ENCODE measurements around the gene CFAP161. TPM values are rescaled to one million over a fixed set of nuclear protein-coding genes. Genes with fewer than 3 reads are reported as not detected.
A peak's percentile ranks its signal among the peaks of the same experiment; 100 is the strongest.

The CFAP161 gene
- polyA plus RNA-seq, 3 donors, result not detected

DNA sequence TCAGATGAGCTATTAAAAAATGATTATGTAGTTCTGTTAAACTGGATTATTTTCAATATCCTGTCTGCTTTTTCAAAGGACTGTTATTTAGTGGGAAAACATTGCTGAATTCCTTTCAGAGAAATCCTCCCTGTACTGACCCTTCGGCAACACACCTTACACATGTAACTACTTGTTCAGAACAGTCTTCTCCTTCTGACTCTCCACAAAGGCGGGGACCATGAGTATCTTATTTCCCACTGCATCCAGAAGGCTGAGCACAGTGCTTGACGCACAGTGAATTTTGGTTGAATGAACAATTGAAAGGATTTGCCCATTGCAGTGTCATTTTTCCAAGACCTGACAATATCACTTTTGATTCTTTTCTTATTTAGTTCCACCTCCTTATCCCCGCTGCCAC, 23.1 kb upstream of the CFAP161 start:
- peaks cover 6 to 8% of the 10 kb centered on the region in 2 donors for H3K4me1 ChIP-seq (ENCODE audit: control insufficient read depth in 1 of 2, insufficient read depth in 2 of 2, low read length in 2 of 2)
- DNase-seq, result no peak
- no peaks in the 10 kb centered on the region for H3K36me3 ChIP-seq (replicated peaks in 1 of 2; ENCODE audit: control insufficient read depth in 1 of 2, insufficient read depth in 2 of 2, low read length in 2 of 2)
- no peaks in the 10 kb centered on the region for H3K9me3 ChIP-seq (replicated peaks in 1 of 2; ENCODE audit: control insufficient read depth in 1 of 2, insufficient read depth in 1 of 2, low read length in 2 of 2)
- H3K4me3 ChIP-seq (replicated peaks in 1 of 3; ENCODE audit: low read depth in 2 of 3, low read length in 3 of 3), result no peak overlapping the region
- Mint-ChIP-seq H3K4me1 (peaks cover 8% of the 10 kb centered on the region), H3K27ac (no peak overlapping the region), H3K9me3 (no peaks in the 10 kb centered on the region), H3K27me3 (ENCODE audit: low read depth in 3 of 3) (peaks cover 5 to 10% (median 8%) of the 10 kb centered on the region in 3 donors), H3K36me3 (no peaks in the 10 kb centered on the region), H3K4me3 (no peak overlapping the region)
- H3K4me2 ChIP-seq (replicated peaks; ENCODE audit: extremely low read depth, low read length, poor library complexity, severe bottlenecking), result no peak overlapping the region
- TF ChIP-seq, protein P1, sequence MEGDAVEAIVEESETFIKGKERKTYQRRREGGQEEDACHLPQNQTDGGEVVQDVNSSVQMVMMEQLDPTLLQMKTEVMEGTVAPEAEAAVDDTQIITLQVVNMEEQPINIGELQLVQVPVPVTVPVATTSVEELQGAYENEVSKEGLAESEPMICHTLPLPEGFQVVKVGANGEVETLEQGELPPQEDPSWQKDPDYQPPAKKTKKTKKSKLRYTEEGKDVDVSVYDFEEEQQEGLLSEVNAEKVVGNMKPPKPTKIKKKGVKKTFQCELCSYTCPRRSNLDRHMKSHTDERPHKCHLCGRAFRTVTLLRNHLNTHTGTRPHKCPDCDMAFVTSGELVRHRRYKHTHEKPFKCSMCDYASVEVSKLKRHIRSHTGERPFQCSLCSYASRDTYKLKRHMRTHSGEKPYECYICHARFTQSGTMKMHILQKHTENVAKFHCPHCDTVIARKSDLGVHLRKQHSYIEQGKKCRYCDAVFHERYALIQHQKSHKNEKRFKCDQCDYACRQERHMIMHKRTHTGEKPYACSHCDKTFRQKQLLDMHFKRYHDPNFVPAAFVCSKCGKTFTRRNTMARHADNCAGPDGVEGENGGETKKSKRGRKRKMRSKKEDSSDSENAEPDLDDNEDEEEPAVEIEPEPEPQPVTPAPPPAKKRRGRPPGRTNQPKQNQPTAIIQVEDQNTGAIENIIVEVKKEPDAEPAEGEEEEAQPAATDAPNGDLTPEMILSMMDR (IDR thresholded peaks at IDR 0.05), result no peak
- intact Hi-C loops (cut with micrococcal nuclease), result no loop called here
- no peaks in the 10 kb centered on the region for H3K79me2 ChIP-seq (ENCODE audit: insufficient read depth, low read length)
- 80% methylated on average over 1 of the region's 4 CpGs for WGBS (ENCODE audit: insufficient coverage)
- H3K9ac ChIP-seq (ENCODE audit: insufficient read depth, low read length, poor library complexity, severe bottlenecking), result no peak overlapping the region
- H3K27me3 ChIP-seq (ENCODE audit: control insufficient read depth in 2 of 2, insufficient read depth in 2 of 2, low read length in 2 of 2), result peaks cover 0 to 3% of the 10 kb centered on the region in 2 donors
- no peak overlapping the region for H3K27ac ChIP-seq (ENCODE audit: low read depth in 1 of 2, low read length in 2 of 2)
- no peaks in the 10 kb centered on the region for H4K20me1 ChIP-seq (ENCODE audit: insufficient read depth, low read length)
- no peak overlapping the region for H2AFZ ChIP-seq (ENCODE audit: insufficient read depth, low read depth, low read length, poor library complexity, severe bottlenecking)

DNA sequence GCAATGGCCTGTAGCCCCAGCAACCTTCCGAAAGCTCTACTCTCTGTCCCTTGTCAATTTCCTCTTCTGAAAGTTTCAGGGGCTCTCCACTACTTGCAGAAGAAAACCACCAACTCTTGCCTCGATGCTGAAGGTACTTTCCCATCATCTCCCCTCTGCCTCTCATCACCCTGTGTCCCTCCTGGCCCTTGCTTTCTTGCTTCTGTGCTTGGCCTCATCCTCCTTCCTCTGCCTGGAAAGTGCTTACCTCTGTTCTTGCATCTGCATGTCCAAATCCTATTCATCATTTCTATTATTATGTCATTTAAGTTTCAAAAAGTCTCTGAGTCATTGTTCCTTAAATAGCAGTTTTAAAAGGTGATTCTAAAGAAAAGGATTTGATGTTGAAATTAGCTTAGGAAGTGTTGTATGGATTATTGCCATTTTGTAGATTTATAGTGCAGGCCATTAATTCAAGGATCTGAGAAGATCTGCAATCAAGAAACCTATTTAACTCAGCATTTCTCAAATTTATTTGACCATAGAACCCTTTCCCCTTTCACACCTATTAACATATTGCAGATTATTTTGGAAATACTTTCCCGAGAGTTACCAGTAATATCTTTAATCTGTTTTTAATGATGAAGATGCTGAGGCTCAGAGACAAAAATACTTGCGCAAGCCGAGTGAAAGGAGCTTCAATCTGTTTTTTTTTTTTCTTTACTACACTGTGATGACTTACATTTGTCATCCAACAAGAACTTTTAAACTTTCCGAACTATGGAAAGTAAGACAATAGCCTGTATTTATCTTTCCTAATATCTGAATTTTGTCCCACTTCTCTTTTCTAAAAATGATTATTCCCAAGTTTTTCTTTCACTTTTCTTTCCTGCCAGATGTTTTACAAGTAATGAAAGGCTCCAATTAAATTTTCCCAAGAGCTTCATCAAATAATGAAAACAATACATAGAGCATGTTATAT, 22.3 kb upstream of the CFAP161 start:
- Histone ChIP-seq H3K79me2 (ENCODE audit: insufficient read depth, low read length) (no peaks in the 10 kb centered on the region), H3K4me2 (replicated peaks; ENCODE audit: extremely low read depth, low read length, poor library complexity, severe bottlenecking) (no peak overlapping the region), H3K36me3 (replicated peaks in 1 of 2; ENCODE audit: control insufficient read depth in 1 of 2, insufficient read depth in 2 of 2, low read length in 2 of 2) (no peaks in the 10 kb centered on the region), H3K27ac (ENCODE audit: low read depth in 1 of 2, low read length in 2 of 2) (no peak overlapping the region), H3K9me3 (replicated peaks in 1 of 2; ENCODE audit: control insufficient read depth in 1 of 2, insufficient read depth in 1 of 2, low read length in 2 of 2) (no peaks in the 10 kb centered on the region), H3K4me1 (ENCODE audit: control insufficient read depth in 1 of 2, insufficient read depth in 2 of 2, low read length in 2 of 2) (peaks cover 6 to 8% of the 10 kb centered on the region in 2 donors), H3K27me3 (ENCODE audit: control insufficient read depth in 2 of 2, insufficient read depth in 2 of 2, low read length in 2 of 2) (peaks cover 2 to 3% of the 10 kb centered on the region in 2 donors), H3K9ac (ENCODE audit: insufficient read depth, low read length, poor library complexity, severe bottlenecking) (no peak overlapping the region), H2AFZ (ENCODE audit: insufficient read depth, low read depth, low read length, poor library complexity, severe bottlenecking) (no peak overlapping the region), H3K4me3 (replicated peaks in 1 of 3; ENCODE audit: low read depth in 2 of 3, low read length in 3 of 3) (no peak overlapping the region), H4K20me1 (ENCODE audit: insufficient read depth, low read length) (no peaks in the 10 kb centered on the region)
- H3K9me3 Mint-ChIP-seq, result no peaks in the 10 kb centered on the region
- intact Hi-C loops (cut with micrococcal nuclease), result no loop called here
- H3K27me3 Mint-ChIP-seq (ENCODE audit: low read depth in 3 of 3), result peaks cover 5 to 10% (median 8%) of the 10 kb centered on the region in 3 donors
- DNase-seq, result no peak
- no peaks in the 10 kb centered on the region for H3K36me3 Mint-ChIP-seq
- H3K4me1 Mint-ChIP-seq, result peaks cover 8% of the 10 kb centered on the region
- TF ChIP-seq, protein P1 (IDR thresholded peaks at IDR 0.05), result no peak
- H3K27ac Mint-ChIP-seq, result peak overlapping the region in 1 of 7 donors; percentile 12
- WGBS (ENCODE audit: insufficient coverage), result 33% methylated on average over 2 of the region's 6 CpGs
- no peak overlapping the region for H3K4me3 Mint-ChIP-seq
